D721Med (cell line): ENCODE data around the gene MYLK3.

ENCODE experiments used
- DNase-seq: peaks from one replicate; pipeline ENCODE4 v3.0.0; 2011; ENCODE audit warnings: low spot score; ENCODE audit not compliant: insufficient read length
- FAIRE-seq: peaks from 2 replicates; lab custom pipeline; 2011; peaks lifted over from hg19 to GRCh38; lab: Jason Lieb, UNC
- TF ChIP-seq, protein P1 (sequence below): IDR thresholded peaks from 2 replicates; pipeline ENCODE4 v1.5.1; 2012; ENCODE audit warnings: mild to moderate bottlenecking, control low read depth; ENCODE audit not compliant: insufficient read depth; ENCODE audit errors: missing control alignments

MYLK3 gene

DNA sequence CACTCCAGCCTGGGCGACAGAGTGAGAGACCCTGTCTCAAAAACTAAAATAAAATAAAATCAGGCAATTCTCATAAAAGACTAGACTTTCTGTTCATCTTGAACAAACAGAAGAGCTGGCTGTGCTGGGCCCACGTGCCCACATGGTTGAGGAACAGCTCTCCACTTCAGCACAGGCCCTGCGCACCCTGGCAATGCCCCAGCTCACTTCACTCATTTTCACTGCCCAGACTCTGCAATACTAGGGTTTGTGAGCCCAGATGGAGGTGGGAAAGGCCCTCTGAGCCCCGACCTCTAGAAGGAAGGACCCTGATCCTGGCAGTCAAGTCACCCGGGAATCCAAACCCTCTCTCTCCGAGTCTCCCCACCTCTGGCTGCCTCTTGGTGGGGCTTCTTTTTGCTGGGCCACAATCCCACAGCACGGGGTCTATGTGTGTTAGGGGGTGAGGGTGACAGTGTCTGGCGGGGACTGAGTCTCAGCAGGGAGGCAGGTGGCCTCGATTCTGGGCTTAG, 14.8 kb downstream of the MYLK3 start:
- DNase-seq = no peak
- TF ChIP-seq, protein P1, sequence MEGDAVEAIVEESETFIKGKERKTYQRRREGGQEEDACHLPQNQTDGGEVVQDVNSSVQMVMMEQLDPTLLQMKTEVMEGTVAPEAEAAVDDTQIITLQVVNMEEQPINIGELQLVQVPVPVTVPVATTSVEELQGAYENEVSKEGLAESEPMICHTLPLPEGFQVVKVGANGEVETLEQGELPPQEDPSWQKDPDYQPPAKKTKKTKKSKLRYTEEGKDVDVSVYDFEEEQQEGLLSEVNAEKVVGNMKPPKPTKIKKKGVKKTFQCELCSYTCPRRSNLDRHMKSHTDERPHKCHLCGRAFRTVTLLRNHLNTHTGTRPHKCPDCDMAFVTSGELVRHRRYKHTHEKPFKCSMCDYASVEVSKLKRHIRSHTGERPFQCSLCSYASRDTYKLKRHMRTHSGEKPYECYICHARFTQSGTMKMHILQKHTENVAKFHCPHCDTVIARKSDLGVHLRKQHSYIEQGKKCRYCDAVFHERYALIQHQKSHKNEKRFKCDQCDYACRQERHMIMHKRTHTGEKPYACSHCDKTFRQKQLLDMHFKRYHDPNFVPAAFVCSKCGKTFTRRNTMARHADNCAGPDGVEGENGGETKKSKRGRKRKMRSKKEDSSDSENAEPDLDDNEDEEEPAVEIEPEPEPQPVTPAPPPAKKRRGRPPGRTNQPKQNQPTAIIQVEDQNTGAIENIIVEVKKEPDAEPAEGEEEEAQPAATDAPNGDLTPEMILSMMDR = no peak
- FAIRE-seq = no peak

DNA sequence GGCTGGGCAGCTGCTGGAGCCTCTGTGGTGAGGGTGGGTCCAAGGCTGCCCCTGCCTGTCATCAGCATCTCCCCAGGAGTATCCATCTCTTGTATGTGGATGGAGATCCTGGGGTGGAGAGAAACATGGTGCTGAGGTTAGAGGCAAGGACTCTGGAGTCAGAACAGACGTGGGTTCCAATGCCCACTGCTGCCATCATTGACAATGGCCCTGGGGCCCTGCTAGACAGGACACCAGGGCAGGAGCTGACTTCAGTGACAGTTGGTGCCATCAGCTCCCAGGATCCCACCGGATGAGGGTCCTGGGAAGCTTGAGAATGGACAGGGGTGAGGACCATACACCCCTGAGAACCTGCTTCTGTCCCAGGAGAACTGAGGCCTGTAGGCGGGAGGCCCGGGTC, 15.6 kb downstream of the MYLK3 start:
- DNase-seq (no peak), FAIRE-seq (no peak)
- TF ChIP-seq, protein P1 = no peak

DNA sequence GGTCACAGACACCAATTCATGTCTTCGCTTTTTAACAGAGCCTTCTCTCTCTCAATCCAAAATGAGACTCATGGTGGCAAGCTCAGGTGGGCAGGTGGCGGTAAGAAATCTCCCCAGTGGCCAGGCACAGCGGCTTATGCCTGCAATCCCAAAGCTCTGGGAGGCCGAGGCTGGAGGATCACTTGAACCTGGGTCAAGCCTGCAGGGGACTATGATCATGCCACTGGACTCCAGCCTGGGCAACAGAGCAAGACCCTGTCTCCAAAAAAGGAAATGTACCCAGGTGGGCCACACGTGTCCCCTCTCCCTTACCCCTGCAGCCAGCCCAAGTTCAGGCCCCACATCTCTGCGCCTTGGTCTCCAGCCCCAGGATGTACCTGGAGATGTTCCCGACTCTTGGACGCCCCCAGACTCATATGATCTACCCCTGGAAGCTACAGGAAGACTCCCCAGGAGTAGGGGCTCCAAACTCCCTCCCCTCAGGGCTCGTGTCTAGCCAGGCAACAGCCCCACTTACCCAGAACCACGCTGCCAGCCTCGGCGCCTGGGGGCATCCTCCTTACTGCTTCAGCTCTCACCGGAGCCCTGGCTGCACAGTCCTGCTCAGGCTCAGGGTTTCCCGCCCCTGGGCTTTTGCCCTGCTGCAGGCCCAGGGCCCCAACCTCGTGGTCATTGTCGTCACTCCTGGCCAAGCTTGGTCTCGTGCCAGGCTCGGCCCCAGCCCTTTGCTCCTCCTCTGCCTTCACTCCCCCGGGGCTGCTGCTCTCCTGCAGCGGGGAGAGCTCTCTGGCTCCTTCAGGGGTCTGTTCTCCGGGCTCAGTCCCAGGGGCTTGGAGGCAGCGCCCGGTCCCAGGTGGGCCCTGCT, 16.2 kb downstream of the MYLK3 start:
- FAIRE-seq (no peak), DNase-seq (no peak)
- TF ChIP-seq, protein P1 = no peak

DNA sequence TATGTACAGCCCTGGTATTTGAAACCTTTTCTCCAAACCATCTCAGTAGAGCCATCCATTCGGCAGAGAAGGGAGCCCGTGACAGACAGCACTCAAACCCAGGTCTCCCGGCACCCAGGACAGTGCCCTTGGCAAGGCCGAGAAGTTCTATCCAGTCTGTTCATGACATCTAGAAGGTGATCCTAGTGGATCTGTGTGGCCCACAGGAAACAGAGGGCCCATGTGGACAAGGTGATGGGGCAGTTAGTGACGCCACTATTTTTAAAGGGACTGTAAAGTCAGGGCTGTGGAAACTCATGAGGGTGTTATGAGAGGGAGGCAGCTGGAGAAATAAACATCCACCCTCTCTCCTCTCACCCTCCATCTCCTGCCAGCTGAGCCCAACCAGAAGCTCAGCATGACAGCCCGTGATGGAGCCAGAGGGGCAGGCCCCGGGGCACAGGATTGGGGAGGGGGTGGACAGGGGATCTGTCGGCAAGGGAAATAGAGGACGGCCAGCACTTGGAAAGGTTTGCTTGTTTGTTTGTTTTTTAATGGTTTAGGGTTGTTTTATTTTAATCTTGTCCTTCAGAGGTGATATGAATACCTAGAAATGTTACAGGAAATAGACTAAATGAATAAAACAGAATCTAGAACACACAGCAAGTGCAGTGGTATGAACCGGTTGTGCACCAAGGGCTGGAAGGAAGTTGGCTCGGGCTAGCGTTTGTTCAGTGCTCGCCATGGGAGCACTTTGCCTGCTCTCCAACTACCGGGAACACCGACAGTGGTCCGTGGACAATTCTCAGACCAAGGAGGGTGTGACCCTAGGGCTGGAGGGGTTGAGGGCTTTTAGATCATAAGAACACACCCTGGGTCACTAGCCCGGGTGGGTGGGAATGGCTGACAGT, 17.1 kb downstream of the MYLK3 start:
- TF ChIP-seq, protein P1 = no peak
- FAIRE-seq (no peak), DNase-seq (no peak)

DNA sequence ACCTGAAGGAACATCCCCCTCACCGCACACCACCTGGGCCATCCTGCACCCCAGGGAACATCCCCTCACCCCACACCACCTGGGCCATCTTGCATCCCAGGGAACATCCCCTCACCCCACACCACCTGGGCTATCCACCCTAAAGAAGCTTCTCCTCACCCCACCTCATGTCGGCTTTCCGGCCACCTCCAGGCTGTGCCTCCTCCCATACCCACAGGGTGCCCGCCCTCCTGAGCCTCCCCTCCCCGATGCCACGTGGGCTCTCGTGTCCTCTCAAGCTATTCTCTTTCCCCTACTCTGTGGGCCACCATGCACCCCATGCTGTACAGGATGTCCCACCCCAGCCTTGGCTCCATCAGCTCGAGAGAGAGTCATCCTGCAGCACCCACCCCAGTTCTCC, 18.0 kb downstream of the MYLK3 start:
- no peak for DNase-seq
- TF ChIP-seq, protein P1 = no peak
- FAIRE-seq = no peak

DNA sequence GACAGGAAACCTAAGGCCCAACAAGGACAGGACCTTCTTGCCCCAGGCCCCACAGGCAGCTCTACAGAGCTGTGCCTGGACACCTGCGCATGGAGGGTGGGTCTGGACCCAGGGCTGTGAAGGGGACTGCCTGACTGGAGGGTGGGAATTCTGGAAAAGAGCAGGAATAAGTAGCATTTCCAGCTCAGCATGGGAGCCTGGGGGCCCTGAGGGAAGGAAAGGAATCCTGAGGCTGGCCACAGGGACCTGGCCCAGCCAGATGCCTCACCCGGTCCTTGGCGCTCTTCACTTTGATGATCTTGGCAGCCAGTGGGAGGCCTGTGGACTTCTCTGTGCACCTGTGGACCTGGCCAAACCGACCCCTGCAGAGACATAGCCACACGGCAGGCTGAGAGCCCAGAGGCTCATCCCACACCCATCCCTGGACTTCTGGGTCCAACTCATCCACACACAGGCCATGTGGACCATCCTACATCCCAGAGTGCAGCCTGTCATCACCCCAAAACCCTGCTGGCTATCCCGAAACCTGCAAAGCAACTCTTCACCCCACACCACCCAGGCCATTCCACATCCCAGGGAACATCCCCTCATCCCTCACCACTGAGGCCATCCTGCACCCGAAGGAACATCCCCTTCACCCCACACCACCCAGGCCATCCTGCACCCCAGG, 18.7 kb downstream of the MYLK3 start:
- FAIRE-seq = no peak
- no peak for DNase-seq
- TF ChIP-seq, protein P1 = no peak
